HL-60 (cell line): Measurements from ENCODE around the gene PIWIL4.

ENCODE experiments used
- DNase-seq, 2 experiments: peaks; one replicate each; pipeline ENCODE4 v3.0.0-alpha.2; 2010 to 2020; ENCODE audit warnings: low read depth in 1 of 2, low spot score in 1 of 2
- H3K27ac ChIP-seq: fragments of 250-450 bp; sonication (Bioruptor Pico); replicated peaks from 2 replicates; pipeline ENCODE4 v1.5.1; 2020; ENCODE audit warnings: mild to moderate bottlenecking, moderate library complexity
- H3K27me3 ChIP-seq: fragments of 250-450 bp; sonication (Bioruptor Pico); 2 replicates; pipeline ENCODE4 v1.5.1; 2021; ENCODE audit warnings: mild to moderate bottlenecking, moderate library complexity; ENCODE audit not compliant: insufficient read depth, poor library complexity, severe bottlenecking
- H3K4me3 ChIP-seq: replicated peaks from 2 replicates; pipeline ENCODE4 v1.5.1; 2011; ENCODE audit warnings: mild to moderate bottlenecking, control low read depth, low read length; ENCODE audit not compliant: insufficient read depth
- GABPA ChIP-seq: IDR thresholded peaks from 2 replicates; pipeline ENCODE4 v1.6.1; 2012; ENCODE audit warnings: low read depth
- POLR2AphosphoS5 ChIP-seq: IDR thresholded peaks from 2 replicates; pipeline ENCODE4 v1.6.1; 2012; ENCODE audit warnings: low read depth
- SPI1 ChIP-seq: IDR thresholded peaks from 2 replicates; pipeline ENCODE4 v1.6.1; 2012; ENCODE audit warnings: low read depth, mild to moderate bottlenecking, borderline replicate concordance
- TF ChIP-seq, protein P1 (sequence below): IDR thresholded peaks from one replicate; pipeline ENCODE4 v1.5.1; 2011; ENCODE audit warnings: low read length, control low read depth, inconsistent platforms; ENCODE audit not compliant: insufficient read depth
- TF ChIP-seq, protein P2 (sequence below): IDR thresholded peaks from 2 replicates; pipeline ENCODE4 v1.6.1; 2012; ENCODE audit warnings: low read depth; ENCODE audit not compliant: insufficient replicate concordance

Gene PIWIL4

DNA sequence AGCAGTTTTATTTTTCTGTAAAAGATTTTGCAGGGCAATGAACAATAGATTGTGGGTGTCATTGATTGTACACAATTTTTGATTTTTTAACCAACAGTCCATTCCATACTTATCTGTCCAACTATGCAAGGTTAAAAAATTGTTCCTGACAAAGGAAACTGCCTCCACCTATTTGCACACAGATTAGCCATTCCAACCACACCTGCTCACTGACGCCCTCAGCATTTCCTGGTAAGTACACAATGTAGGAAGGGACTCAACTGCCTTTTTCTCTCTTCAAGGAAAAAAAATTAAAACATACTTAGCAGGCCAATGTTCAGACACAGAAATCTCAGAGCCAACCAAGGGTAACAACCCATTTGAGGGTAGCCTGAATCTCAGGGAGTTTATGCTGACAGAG is 27.7 kb upstream of the PIWIL4 start:
- DNase-seq: no peak
- TF ChIP-seq, protein P1, sequence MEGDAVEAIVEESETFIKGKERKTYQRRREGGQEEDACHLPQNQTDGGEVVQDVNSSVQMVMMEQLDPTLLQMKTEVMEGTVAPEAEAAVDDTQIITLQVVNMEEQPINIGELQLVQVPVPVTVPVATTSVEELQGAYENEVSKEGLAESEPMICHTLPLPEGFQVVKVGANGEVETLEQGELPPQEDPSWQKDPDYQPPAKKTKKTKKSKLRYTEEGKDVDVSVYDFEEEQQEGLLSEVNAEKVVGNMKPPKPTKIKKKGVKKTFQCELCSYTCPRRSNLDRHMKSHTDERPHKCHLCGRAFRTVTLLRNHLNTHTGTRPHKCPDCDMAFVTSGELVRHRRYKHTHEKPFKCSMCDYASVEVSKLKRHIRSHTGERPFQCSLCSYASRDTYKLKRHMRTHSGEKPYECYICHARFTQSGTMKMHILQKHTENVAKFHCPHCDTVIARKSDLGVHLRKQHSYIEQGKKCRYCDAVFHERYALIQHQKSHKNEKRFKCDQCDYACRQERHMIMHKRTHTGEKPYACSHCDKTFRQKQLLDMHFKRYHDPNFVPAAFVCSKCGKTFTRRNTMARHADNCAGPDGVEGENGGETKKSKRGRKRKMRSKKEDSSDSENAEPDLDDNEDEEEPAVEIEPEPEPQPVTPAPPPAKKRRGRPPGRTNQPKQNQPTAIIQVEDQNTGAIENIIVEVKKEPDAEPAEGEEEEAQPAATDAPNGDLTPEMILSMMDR: no peak
- TF ChIP-seq GABPA (no peak), POLR2AphosphoS5 (no peak), SPI1 (no peak)
- TF ChIP-seq, protein P2, sequence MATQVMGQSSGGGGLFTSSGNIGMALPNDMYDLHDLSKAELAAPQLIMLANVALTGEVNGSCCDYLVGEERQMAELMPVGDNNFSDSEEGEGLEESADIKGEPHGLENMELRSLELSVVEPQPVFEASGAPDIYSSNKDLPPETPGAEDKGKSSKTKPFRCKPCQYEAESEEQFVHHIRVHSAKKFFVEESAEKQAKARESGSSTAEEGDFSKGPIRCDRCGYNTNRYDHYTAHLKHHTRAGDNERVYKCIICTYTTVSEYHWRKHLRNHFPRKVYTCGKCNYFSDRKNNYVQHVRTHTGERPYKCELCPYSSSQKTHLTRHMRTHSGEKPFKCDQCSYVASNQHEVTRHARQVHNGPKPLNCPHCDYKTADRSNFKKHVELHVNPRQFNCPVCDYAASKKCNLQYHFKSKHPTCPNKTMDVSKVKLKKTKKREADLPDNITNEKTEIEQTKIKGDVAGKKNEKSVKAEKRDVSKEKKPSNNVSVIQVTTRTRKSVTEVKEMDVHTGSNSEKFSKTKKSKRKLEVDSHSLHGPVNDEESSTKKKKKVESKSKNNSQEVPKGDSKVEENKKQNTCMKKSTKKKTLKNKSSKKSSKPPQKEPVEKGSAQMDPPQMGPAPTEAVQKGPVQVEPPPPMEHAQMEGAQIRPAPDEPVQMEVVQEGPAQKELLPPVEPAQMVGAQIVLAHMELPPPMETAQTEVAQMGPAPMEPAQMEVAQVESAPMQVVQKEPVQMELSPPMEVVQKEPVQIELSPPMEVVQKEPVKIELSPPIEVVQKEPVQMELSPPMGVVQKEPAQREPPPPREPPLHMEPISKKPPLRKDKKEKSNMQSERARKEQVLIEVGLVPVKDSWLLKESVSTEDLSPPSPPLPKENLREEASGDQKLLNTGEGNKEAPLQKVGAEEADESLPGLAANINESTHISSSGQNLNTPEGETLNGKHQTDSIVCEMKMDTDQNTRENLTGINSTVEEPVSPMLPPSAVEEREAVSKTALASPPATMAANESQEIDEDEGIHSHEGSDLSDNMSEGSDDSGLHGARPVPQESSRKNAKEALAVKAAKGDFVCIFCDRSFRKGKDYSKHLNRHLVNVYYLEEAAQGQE: no peak

DNA sequence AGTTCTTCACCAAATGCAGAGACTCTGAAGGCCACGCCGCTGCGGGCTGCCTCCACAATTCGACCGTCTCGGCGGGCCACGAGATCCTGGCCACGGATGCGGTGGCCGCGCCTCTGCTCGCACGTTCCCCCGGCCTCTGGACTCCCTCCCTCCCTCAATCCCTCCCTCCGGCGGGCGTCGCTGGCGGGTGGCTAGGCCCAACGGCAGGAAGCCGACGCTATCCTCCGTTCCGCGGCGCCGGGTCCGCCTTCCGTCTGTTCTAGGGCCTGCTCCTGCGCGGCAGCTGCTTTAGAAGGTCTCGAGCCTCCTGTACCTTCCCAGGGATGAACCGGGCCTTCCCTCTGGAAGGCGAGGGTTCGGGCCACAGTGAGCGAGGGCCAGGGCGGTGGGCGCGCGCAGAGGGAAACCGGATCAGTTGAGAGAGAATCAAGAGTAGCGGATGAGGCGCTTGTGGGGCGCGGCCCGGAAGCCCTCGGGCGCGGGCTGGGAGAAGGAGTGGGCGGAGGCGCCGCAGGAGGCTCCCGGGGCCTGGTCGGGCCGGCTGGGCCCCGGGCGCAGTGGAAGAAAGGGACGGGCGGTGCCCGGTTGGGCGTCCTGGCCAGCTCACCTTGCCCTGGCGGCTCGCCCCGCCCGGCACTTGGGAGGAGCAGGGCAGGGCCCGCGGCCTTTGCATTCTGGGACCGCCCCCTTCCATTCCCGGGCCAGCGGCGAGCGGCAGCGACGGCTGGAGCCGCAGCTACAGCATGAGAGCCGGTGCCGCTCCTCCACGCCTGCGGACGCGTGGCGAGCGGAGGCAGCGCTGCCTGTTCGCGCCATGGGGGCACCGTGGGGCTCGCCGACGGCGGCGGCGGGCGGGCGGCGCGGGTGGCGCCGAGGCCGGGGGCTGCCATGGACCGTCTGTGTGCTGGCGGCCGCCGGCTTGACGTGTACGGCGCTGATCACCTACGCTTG is 23.2 kb upstream of the PIWIL4 start, which contains the start of gene FUT4:
FUT4 (plus strand) TSS at position 227 of the 951 bp plus-strand sequence; CDS start at position 440, 213 bp downstream.
- DNase-seq: peak; percentile 69 to 91
- H3K27me3 ChIP-seq: no peaks in the 10 kb centered on the region
- H3K27ac ChIP-seq: peak within 1 kb of the TSS; percentile 98
- TF ChIP-seq POLR2AphosphoS5: peak; percentile 87
- TF ChIP-seq, protein P2: peak; percentile 29
- no peak for TF ChIP-seq SPI1
- TF ChIP-seq, protein P1: no peak
- TF ChIP-seq GABPA: peak; percentile 76
- peak within 1 kb of the TSS; percentile 62 for H3K4me3 ChIP-seq

More for the DNA sequence above, 27.7 kb upstream of the PIWIL4 start:
- no peaks in the 10 kb centered on the region for H3K27me3 ChIP-seq
- H3K4me3 ChIP-seq: no peak overlapping the region
- H3K27ac ChIP-seq: no peak overlapping the region

DNA sequence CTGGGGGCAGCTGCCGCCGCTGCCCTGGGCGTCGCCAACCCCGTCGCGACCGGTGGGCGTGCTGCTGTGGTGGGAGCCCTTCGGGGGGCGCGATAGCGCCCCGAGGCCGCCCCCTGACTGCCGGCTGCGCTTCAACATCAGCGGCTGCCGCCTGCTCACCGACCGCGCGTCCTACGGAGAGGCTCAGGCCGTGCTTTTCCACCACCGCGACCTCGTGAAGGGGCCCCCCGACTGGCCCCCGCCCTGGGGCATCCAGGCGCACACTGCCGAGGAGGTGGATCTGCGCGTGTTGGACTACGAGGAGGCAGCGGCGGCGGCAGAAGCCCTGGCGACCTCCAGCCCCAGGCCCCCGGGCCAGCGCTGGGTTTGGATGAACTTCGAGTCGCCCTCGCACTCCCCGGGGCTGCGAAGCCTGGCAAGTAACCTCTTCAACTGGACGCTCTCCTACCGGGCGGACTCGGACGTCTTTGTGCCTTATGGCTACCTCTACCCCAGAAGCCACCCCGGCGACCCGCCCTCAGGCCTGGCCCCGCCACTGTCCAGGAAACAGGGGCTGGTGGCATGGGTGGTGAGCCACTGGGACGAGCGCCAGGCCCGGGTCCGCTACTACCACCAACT is 22.4 kb upstream of the PIWIL4 start:
- no peaks in the 10 kb centered on the region for H3K27me3 ChIP-seq
- peak overlapping the region; percentile 62 for H3K4me3 ChIP-seq
- peak overlapping the region; percentile 98 for H3K27ac ChIP-seq
- TF ChIP-seq GABPA: no peak
- no peak for TF ChIP-seq SPI1
- TF ChIP-seq POLR2AphosphoS5: no peak; the same call in 1 of the 2 replicates
- TF ChIP-seq, protein P2: no peak
- TF ChIP-seq, protein P1: no peak
- DNase-seq: no peak
